Measurements from ENCODE around the gene INPP5D. TPM values are rescaled to one million over a fixed set of nuclear protein-coding genes. Genes with fewer than 3 reads are reported as not detected.

The INPP5D gene
- polyA plus RNA-seq, 1 donor (not counting 4 experiments of a cell fraction or from before 2014, with no cell fraction given) = 7.5 TPM

DNA sequence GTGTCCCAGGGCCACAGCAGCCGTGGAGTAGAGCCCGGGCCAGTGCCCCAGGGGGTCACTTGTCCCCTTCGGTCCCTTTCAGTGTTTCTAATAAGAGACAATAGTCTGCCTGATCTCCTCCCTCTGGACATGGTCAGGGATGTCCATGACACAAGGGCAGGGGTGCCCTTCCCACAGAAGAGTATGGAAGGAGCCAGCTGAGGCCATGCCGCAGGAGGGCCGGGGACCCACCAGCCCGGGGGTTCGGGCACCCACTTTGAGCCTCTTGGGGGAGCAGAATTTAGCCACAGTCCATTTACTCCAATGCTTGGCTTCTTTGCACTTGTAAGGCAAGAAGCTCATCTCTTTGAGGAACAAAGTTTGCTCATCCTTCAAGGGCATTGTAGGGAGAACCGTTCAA, 102.6 kb downstream of the INPP5D start:
- Histone ChIP-seq H3K9me3 (ENCODE audit: control insufficient read depth, low read depth, low read length) (no peaks in the 10 kb centered on the region), H3K79me2 (ENCODE audit: control insufficient read depth, insufficient read depth, low read length) (no peaks in the 10 kb centered on the region), H3K36me3 (ENCODE audit: control insufficient read depth in 2 of 2, extremely low read depth in 1 of 2, insufficient read depth in 2 of 2, low read length in 2 of 2) (peaks cover 10 to 30% of the 10 kb centered on the region in 2 experiments), H3K4me1 (ENCODE audit: control insufficient read depth, extremely low read depth, insufficient read depth, low read length) (no peaks in the 10 kb centered on the region), H3K4me2 (ENCODE audit: control insufficient read depth, extremely low read depth, insufficient read depth, low read depth, low read length) (no peak overlapping the region), H3K27me3 (ENCODE audit: control insufficient read depth, extremely low read depth, insufficient read depth, low read length) (no peaks in the 10 kb centered on the region), H3K9ac (ENCODE audit: control insufficient read depth, extremely low read depth, insufficient read depth, low read length) (no peak overlapping the region), H4K20me1 (ENCODE audit: control insufficient read depth, extremely low read depth, insufficient read depth, low read length) (no peaks in the 10 kb centered on the region), H3K27ac (ENCODE audit: control insufficient read depth, insufficient read depth, low read length) (no peak overlapping the region), H3K9me1 (ENCODE audit: control insufficient read depth, extremely low read depth, insufficient read depth, low read length) (no peaks in the 10 kb centered on the region), H2AFZ (ENCODE audit: control insufficient read depth, low read length) (no peak overlapping the region), H3K4me3 (ENCODE audit: control insufficient read depth in 2 of 3, extremely low read depth in 1 of 3, insufficient read depth in 2 of 3, low read depth in 1 of 3, low read length in 3 of 3) (no peak overlapping the region)
- dilution Hi-C loops (cut with MboI; ENCODE audit: extremely low pct_ligation_motif_present, low sequenced_read_pairs) = no loop called here
- DNase-seq (ENCODE audit: low read depth, low spot score) (no peak), FAIRE-seq (no peak)
- TF ChIP-seq EZH2 (IDR thresholded peaks at IDR 0.05; ENCODE audit: low read length) = no peak
- TF ChIP-seq, protein P1, sequence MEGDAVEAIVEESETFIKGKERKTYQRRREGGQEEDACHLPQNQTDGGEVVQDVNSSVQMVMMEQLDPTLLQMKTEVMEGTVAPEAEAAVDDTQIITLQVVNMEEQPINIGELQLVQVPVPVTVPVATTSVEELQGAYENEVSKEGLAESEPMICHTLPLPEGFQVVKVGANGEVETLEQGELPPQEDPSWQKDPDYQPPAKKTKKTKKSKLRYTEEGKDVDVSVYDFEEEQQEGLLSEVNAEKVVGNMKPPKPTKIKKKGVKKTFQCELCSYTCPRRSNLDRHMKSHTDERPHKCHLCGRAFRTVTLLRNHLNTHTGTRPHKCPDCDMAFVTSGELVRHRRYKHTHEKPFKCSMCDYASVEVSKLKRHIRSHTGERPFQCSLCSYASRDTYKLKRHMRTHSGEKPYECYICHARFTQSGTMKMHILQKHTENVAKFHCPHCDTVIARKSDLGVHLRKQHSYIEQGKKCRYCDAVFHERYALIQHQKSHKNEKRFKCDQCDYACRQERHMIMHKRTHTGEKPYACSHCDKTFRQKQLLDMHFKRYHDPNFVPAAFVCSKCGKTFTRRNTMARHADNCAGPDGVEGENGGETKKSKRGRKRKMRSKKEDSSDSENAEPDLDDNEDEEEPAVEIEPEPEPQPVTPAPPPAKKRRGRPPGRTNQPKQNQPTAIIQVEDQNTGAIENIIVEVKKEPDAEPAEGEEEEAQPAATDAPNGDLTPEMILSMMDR (optimal IDR thresholded peaks at IDR 0.05 in 1 of 3, IDR thresholded peaks at IDR 0.05 in 1 of 3, conservative IDR thresholded peaks at IDR 0.05 in 1 of 3; ENCODE audit: extremely low read depth in 1 of 3, insufficient read depth in 2 of 3, low read length in 3 of 3) = no peak

DNA sequence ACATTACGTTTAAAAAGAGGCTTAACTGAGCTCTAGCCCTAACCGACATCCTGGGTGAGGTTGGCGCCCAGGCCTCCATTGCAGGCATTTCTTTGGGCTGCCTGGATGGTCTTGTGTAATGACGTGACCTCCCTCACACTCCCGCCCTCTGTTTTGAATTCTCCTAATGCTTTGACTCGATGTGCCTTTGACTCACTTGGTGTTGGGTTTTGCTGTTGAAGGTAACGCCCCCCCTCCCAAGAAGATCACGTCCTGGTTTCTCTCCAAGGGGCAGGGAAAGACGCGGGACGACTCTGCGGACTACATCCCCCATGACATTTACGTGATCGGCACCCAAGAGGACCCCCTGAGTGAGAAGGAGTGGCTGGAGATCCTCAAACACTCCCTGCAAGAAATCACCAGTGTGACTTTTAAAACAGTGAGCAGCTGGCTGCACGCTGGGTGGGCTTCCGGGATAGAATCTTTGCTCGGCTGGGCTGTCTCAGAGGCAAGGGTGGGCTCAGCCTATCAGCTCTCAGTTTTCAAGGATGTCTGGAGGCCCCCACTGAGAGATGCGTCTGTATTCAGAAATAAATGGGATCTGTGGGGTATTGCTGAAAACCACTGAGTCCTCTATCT, 103.5 kb downstream of the INPP5D start:
- DNase-seq (ENCODE audit: low read depth, low spot score) (no peak), FAIRE-seq (no peak)
- Histone ChIP-seq H3K36me3 (ENCODE audit: control insufficient read depth in 2 of 2, extremely low read depth in 1 of 2, insufficient read depth in 2 of 2, low read length in 2 of 2) (peaks cover 10 to 25% of the 10 kb centered on the region in 2 experiments), H4K20me1 (ENCODE audit: control insufficient read depth, extremely low read depth, insufficient read depth, low read length) (no peaks in the 10 kb centered on the region), H3K9ac (ENCODE audit: control insufficient read depth, extremely low read depth, insufficient read depth, low read length) (no peak overlapping the region), H3K4me2 (ENCODE audit: control insufficient read depth, extremely low read depth, insufficient read depth, low read depth, low read length) (no peak overlapping the region), H3K79me2 (ENCODE audit: control insufficient read depth, insufficient read depth, low read length) (no peaks in the 10 kb centered on the region), H3K9me3 (ENCODE audit: control insufficient read depth, low read depth, low read length) (no peaks in the 10 kb centered on the region), H3K9me1 (ENCODE audit: control insufficient read depth, extremely low read depth, insufficient read depth, low read length) (no peaks in the 10 kb centered on the region), H3K4me1 (ENCODE audit: control insufficient read depth, extremely low read depth, insufficient read depth, low read length) (no peaks in the 10 kb centered on the region), H3K4me3 (ENCODE audit: control insufficient read depth in 2 of 3, extremely low read depth in 1 of 3, insufficient read depth in 2 of 3, low read depth in 1 of 3, low read length in 3 of 3) (no peak overlapping the region), H2AFZ (ENCODE audit: control insufficient read depth, low read length) (no peak overlapping the region), H3K27me3 (ENCODE audit: control insufficient read depth, extremely low read depth, insufficient read depth, low read length) (no peaks in the 10 kb centered on the region), H3K27ac (ENCODE audit: control insufficient read depth, insufficient read depth, low read length) (no peak overlapping the region)
- TF ChIP-seq EZH2 (IDR thresholded peaks at IDR 0.05; ENCODE audit: low read length) = no peak
- TF ChIP-seq, protein P1 (optimal IDR thresholded peaks at IDR 0.05 in 1 of 3, IDR thresholded peaks at IDR 0.05 in 1 of 3, conservative IDR thresholded peaks at IDR 0.05 in 1 of 3; ENCODE audit: extremely low read depth in 1 of 3, insufficient read depth in 2 of 3, low read length in 3 of 3) = no peak
- dilution Hi-C loops (cut with MboI; ENCODE audit: extremely low pct_ligation_motif_present, low sequenced_read_pairs) = no loop called here
